A549 (cell line): ENCODE measurements around the gene KLHL36. TPM values are rescaled to one million over a fixed set of nuclear protein-coding genes. Genes with fewer than 3 reads are reported as not detected.
A peak's percentile ranks its signal among the peaks of the same experiment; 100 is the strongest.
"Not testable (repeated sequence)": the region's sequence is repeated elsewhere in the genome, so short reads cannot be mapped to it uniquely, and the experiment has no call there.

ENCODE experiments used
- ATAC-seq, 2 experiments: fragments of 200-7000 bp in 1 of 2; fragments of >200 bp in 1 of 2; cut with Nextera tagmentation in 1 of 2; cut with Tn5 transposase in 1 of 2; 3 replicates each; pipeline versions ENCODE4 v1.8.0 to v1.9.1; 2018 to 2020; ENCODE audit warnings: mild to moderate bottlenecking in 1 of 2, moderate library complexity in 1 of 2
- CTCF ChIA-PET: fragments of 300-600 bp; sonication (Branson Sonifier 250); formaldehyde crosslinking; extraction: SDS; loops from one replicate; lab custom pipeline; 2021; ENCODE audit warnings: antibody characterized with exemption, inconsistent platforms; lab: Yijun Ruan, JAX
- POLR2A ChIA-PET: fragments of 350-600 bp; formaldehyde crosslinking; extraction: SDS; loops from one replicate; lab custom pipeline; 2021; ENCODE audit warnings: antibody characterized with exemption, inconsistent platforms; lab: Yijun Ruan, JAX
- DNase-seq, 2 experiments: peaks; one replicate each; pipeline versions ENCODE4 v3.0.0 to v3.0.0-alpha.2; 2011 to 2016; ENCODE audit warnings: low read depth in 1 of 2, low spot score in 1 of 2
- FAIRE-seq: peaks from 2 replicates; lab custom pipeline; 2011; peaks lifted over from hg19 to GRCh38; lab: Jason Lieb, UNC
- H3K27ac ChIP-seq, 2 experiments: fragments of >200 bp; sonication (Bioruptor Twin); formaldehyde crosslinking; 3 replicates each; pipeline ENCODE4 v1.5.1; 2016 to 2017
- H3K4me1 ChIP-seq: fragments of >200 bp; sonication (Bioruptor Twin); formaldehyde crosslinking; 3 replicates; pipeline ENCODE4 v1.6.1; 2016
- H3K4me2 ChIP-seq: fragments of >200 bp; sonication (Bioruptor Twin); formaldehyde crosslinking; 3 replicates; pipeline ENCODE4 v1.6.1; 2016
- H3K4me3 ChIP-seq: fragments of >200 bp; sonication (Bioruptor Twin); formaldehyde crosslinking; 3 replicates; pipeline ENCODE4 v1.5.1; 2016
- H3K9me3 ChIP-seq: fragments of >200 bp; sonication (Bioruptor Twin); formaldehyde crosslinking; 3 replicates; pipeline ENCODE4 v1.6.1; 2016
- ATOH8 ChIP-seq: fragments of 250-450 bp; sonication (Bioruptor Pico); IDR thresholded peaks from 2 replicates; pipeline ENCODE4 v1.5.0; 2020; ENCODE audit warnings: low read depth, mild to moderate bottlenecking, moderate library complexity
- BHLHE40 ChIP-seq: IDR thresholded peaks from 2 replicates; pipeline ENCODE4 v1.6.1; 2012; ENCODE audit warnings: low read depth, low read length, inconsistent platforms
- CBX2 ChIP-seq: fragments of 200-600 bp; sonication (generic); IDR thresholded peaks from 2 replicates; pipeline ENCODE4 v1.6.1; 2016; ENCODE audit warnings: low read depth, mild to moderate bottlenecking, borderline replicate concordance
- CBX8 ChIP-seq: fragments of 200-600 bp; sonication (generic); IDR thresholded peaks from 2 replicates; pipeline ENCODE4 v1.6.1; 2016
- CEBPB ChIP-seq, 2 experiments: fragments of >200 bp in 1 of 2; sonication (Bioruptor Twin) in 1 of 2; formaldehyde crosslinking in 1 of 2; IDR thresholded peaks; 2 replicates each; pipeline ENCODE4 v1.6.1; 2012 to 2016
- E2F6 ChIP-seq: IDR thresholded peaks from 2 replicates; pipeline ENCODE4 v1.6.1; 2012; ENCODE audit warnings: low read depth, borderline replicate concordance
- EHMT2 ChIP-seq: fragments of 200-600 bp; sonication (generic); IDR thresholded peaks from 2 replicates; pipeline ENCODE4 v1.6.1; 2016; ENCODE audit warnings: antibody characterized with exemption, low read depth, mild to moderate bottlenecking, moderate library complexity
- ESRRA ChIP-seq: fragments of 150-350 bp; IDR thresholded peaks from 2 replicates; pipeline ENCODE4 v1.6.1; 2014; ENCODE audit warnings: mild to moderate bottlenecking, low read length, borderline replicate concordance
- FOSL2 ChIP-seq, 2 experiments: fragments of 450-650 bp in 1 of 2; fragments of >200 bp in 1 of 2; sonication (Bioruptor Twin) in 1 of 2; formaldehyde crosslinking; IDR thresholded peaks; 2 replicates each; pipeline versions ENCODE4 v1.5.0 to v1.6.1; 2016 to 2020; ENCODE audit warnings: mild to moderate bottlenecking in 1 of 2, moderate library complexity in 1 of 2
- HES2 ChIP-seq: fragments of >200 bp; sonication (Bioruptor Twin); formaldehyde crosslinking; IDR thresholded peaks from 2 replicates; pipeline ENCODE4 v1.6.1; 2016
- HOXA7 ChIP-seq: fragments of 250-450 bp; sonication (Bioruptor Pico); IDR thresholded peaks from 2 replicates; pipeline ENCODE4 v1.5.0; 2020; ENCODE audit warnings: mild to moderate bottlenecking, moderate library complexity
- HOXB13 ChIP-seq: fragments of 250-450 bp; sonication (Bioruptor Pico); IDR thresholded peaks from 2 replicates; pipeline ENCODE4 v1.5.0; 2020; ENCODE audit warnings: low read depth, mild to moderate bottlenecking, moderate library complexity
- HOXB5 ChIP-seq: fragments of 250-450 bp; sonication (Bioruptor Pico); IDR thresholded peaks from 2 replicates; pipeline ENCODE4 v1.5.0; 2020; ENCODE audit warnings: mild to moderate bottlenecking, moderate library complexity
- JUN ChIP-seq, 2 experiments: fragments of >200 bp; sonication (Bioruptor Twin); formaldehyde crosslinking; IDR thresholded peaks; 2 replicates in 1 of 2; 3 replicates in 1 of 2; pipeline ENCODE4 v1.6.1; 2016 to 2017
- JUNB ChIP-seq: fragments of >200 bp; sonication (Bioruptor Twin); formaldehyde crosslinking; IDR thresholded peaks from 2 replicates; pipeline ENCODE4 v1.6.1; 2016
- KDM1A ChIP-seq: fragments of 200-600 bp; sonication (generic); IDR thresholded peaks from 2 replicates; pipeline ENCODE4 v1.6.1; 2016; ENCODE audit warnings: low read depth, mild to moderate bottlenecking
- KDM5A ChIP-seq: fragments of 200-600 bp; sonication (generic); IDR thresholded peaks from 2 replicates; pipeline ENCODE4 v1.6.1; 2016; ENCODE audit warnings: antibody characterized with exemption, mild to moderate bottlenecking
- MAFK ChIP-seq: fragments of 450-650 bp; IDR thresholded peaks from 2 replicates; pipeline ENCODE4 v1.6.1; 2014; ENCODE audit not compliant: partially characterized antibody
- MYC ChIP-seq: IDR thresholded peaks from 2 replicates; pipeline ENCODE4 v1.6.1; 2012; ENCODE audit warnings: mild to moderate bottlenecking, inconsistent platforms, low read length, improper control_type of control experiment, borderline replicate concordance
- NFE2L2 ChIP-seq: fragments of 150-350 bp; conservative IDR thresholded peaks from 2 replicates; pipeline ENCODE4 v1.6.1; 2014; ENCODE audit warnings: low read length
- NPAS2 ChIP-seq: fragments of 250-450 bp; sonication (Bioruptor Pico); IDR thresholded peaks from 2 replicates; pipeline ENCODE4 v1.8.0; 2022; ENCODE audit warnings: mild to moderate bottlenecking, moderate library complexity, borderline replicate concordance
- NR3C1 ChIP-seq: fragments of >200 bp; sonication (Bioruptor Twin); formaldehyde crosslinking; IDR thresholded peaks from 3 replicates; pipeline ENCODE4 v1.6.1; 2017
- PHF8 ChIP-seq: fragments of 200-600 bp; sonication (generic); IDR thresholded peaks from 2 replicates; pipeline ENCODE4 v1.6.1; 2016; ENCODE audit warnings: low read depth, mild to moderate bottlenecking, antibody characterized with exemption, moderate library complexity, borderline replicate concordance
- POLR2A ChIP-seq: IDR thresholded peaks from 2 replicates; pipeline ENCODE4 v1.6.1; 2012; ENCODE audit warnings: mild to moderate bottlenecking, low read length
- REST ChIP-seq: fragments of 200-600 bp; sonication (generic); IDR thresholded peaks from 2 replicates; pipeline ENCODE4 v1.6.1; 2016; ENCODE audit warnings: antibody characterized with exemption, mild to moderate bottlenecking, moderate library complexity
- RFX5 ChIP-seq: fragments of 450-650 bp; IDR thresholded peaks from 2 replicates; pipeline ENCODE4 v1.7.1; 2014; ENCODE audit warnings: antibody characterized with exemption, mild to moderate bottlenecking, moderate library complexity
- TFCP2L1 ChIP-seq: fragments of 250-450 bp; sonication (Bioruptor Pico); IDR thresholded peaks from 2 replicates; pipeline ENCODE4 v1.5.0; 2021; ENCODE audit warnings: mild to moderate bottlenecking
- ZFP36 ChIP-seq: fragments of 450-650 bp; IDR thresholded peaks from 2 replicates; pipeline ENCODE4 v1.6.1; 2014; ENCODE audit warnings: borderline replicate concordance; ENCODE audit not compliant: partially characterized antibody
- ZNF302 ChIP-seq: fragments of 250-450 bp; sonication (Bioruptor Pico); IDR thresholded peaks from 2 replicates; pipeline ENCODE4 v1.9.0; 2021; ENCODE audit warnings: inconsistent platforms, mild to moderate bottlenecking, moderate library complexity
- WGBS: methylation state at CpG from one replicate; pipeline ENCODE4 v1.1.6; 2017; ENCODE audit errors: missing lambda C conversion rate; 5-methylcytosine and 5-hydroxymethylcytosine counted together
- polyA plus RNA-seq, 4 experiments: library from polyadenylated mRNA; depleted of rRNA in 3 of 4; stranded (reverse); fragments of >200 nt; fragmentation: RNase III in 1 of 4; extraction: RNeasy Plus Mini Kit Qiagen cat#74134 plus additional on column Dnase treatment in 1 of 4; gene quantifications; 2 replicates in 3 of 4; 3 replicates in 1 of 4; pipeline ENCODE4 v1.2.3, GENCODE V29; 2011 to 2017

Gene KLHL36
- polyA plus RNA-seq, 2 of the 4 experiments (the other 2 are of a cell fraction), result 20.0 to 21.0 TPM

- ChIA-PET CTCF (interaction anchor here (0.8 to 7.1 kb wide), 14 partner anchors 15 to 465 kb away, joined by 3 to 284 read pairs (median 6); no protein-coding TSS in a partner anchor), POLR2A (interaction anchor here (0.7 to 1.4 kb wide), 2 partner anchors 110 kb away, joined by 3 to 4 read pairs; no protein-coding TSS in a partner anchor)
- peak overlapping the region; percentile 82 to 98; a peak in 4 of 6 replicates for H3K27ac ChIP-seq
- not testable (repeated sequence) for DNase-seq, ATAC-seq, H3K4me3 ChIP-seq, H3K9me3 ChIP-seq, FAIRE-seq, H3K4me2 ChIP-seq
- TF ChIP-seq MAFK, result peak; percentile 7
- H3K4me1 ChIP-seq, result peaks cover 27% of the 10 kb centered on the region
- WGBS, result 92% methylated on average over 10 of the region's 10 CpGs
Observed at GRCh38 chr16:84620913-84621312, 27.4 kb upstream of the KLHL36 start.

GRCh38 chr16:84625556-84625955, 22.8 kb upstream of the KLHL36 start:
- no peak overlapping the region for H3K4me2 ChIP-seq
- DNase-seq, result no peak
- H3K4me1 ChIP-seq, result peaks cover 7% of the 10 kb centered on the region
- 89% methylated on average over 6 of the region's 6 CpGs for WGBS
- ChIA-PET CTCF (interaction anchor here (1.0 kb wide), 1 partner anchor 21 kb away, joined by 3 read pairs; no protein-coding TSS in a partner anchor), POLR2A (no interaction called here)
- TF ChIP-seq HOXB13 (no peak), ATOH8 (CRISPR knock-in tag) (no peak), BHLHE40 (no peak), HES2 (no peak), FOSL2 (IDR thresholded peaks at IDR 0.05) (no peak), FOSL2 (CRISPR knock-in tag; IDR thresholded peaks at IDR 0.05) (no peak), KDM5A (no peak), ZNF302 (CRISPR knock-in tag) (no peak), JUNB (no peak), NPAS2 (no peak), POLR2A (no peak), HOXA7 (CRISPR knock-in tag) (no peak), RFX5 (no peak), CEBPB (IDR thresholded peaks at IDR 0.05) (no peak), E2F6 (no peak), ESRRA (no peak), CBX2 (no peak), PHF8 (no peak)
- H3K9me3 ChIP-seq, result no peaks in the 10 kb centered on the region
- ATAC-seq, result no peak
- FAIRE-seq, result no peak
- no peak overlapping the region for H3K4me3 ChIP-seq
- H3K27ac ChIP-seq, result no peak overlapping the region

GRCh38 chr16:84628226-84628731, 20.0 kb upstream of the KLHL36 start:
- FAIRE-seq, result no peak
- no peak for TF ChIP-seq ZFP36
- no peak for TF ChIP-seq NFE2L2
- no peak for TF ChIP-seq EHMT2
- TF ChIP-seq RFX5, result no peak
- no peak for TF ChIP-seq TFCP2L1 (CRISPR knock-in tag)
- no peak for TF ChIP-seq JUN (IDR thresholded peaks at IDR 0.05)
- TF ChIP-seq NR3C1, result no peak
- TF ChIP-seq PHF8, result no peak
- TF ChIP-seq CBX2, result no peak
- no peak for TF ChIP-seq KDM1A
- TF ChIP-seq CBX8, result no peak
- TF ChIP-seq REST, result no peak
- TF ChIP-seq HOXB5 (CRISPR knock-in tag), result no peak
- no peak for TF ChIP-seq NPAS2
- no peak for TF ChIP-seq MYC
- Histone ChIP-seq H3K4me2 (no peak overlapping the region), H3K4me1 (no peaks in the 10 kb centered on the region), H3K4me3 (no peak overlapping the region), H3K9me3 (no peaks in the 10 kb centered on the region), H3K27ac (no peak overlapping the region)
- POLR2A ChIA-PET, result no interaction called here
- 49% methylated on average over 7 of the region's 7 CpGs for WGBS
- CTCF ChIA-PET, result interaction anchor here (1.1 to 3.5 kb wide), 5 partner anchors 10 to 393 kb away, joined by 3 to 18 read pairs (median 6); no protein-coding TSS in a partner anchor
- no peak for ATAC-seq
- no peak for DNase-seq
